Ishikawa (cell line): ENCODE results near the gene PARP9.

Experiments used
- CREB1 ChIP-seq: IDR thresholded peaks from 2 replicates; pipeline ENCODE4 v1.6.1; 2012; ENCODE audit warnings: low read depth
- RAD21 ChIP-seq: IDR thresholded peaks from 2 replicates; pipeline ENCODE4 v1.6.1; 2012; ENCODE audit warnings: low read depth
- TAF1 ChIP-seq: IDR thresholded peaks from 2 replicates; pipeline ENCODE4 v1.6.1; 2012; ENCODE audit warnings: low read depth, mild to moderate bottlenecking
- TEAD4 ChIP-seq: IDR thresholded peaks from 2 replicates; pipeline ENCODE4 v1.6.1; 2012
- USF1 ChIP-seq: IDR thresholded peaks from 2 replicates; pipeline ENCODE4 v1.6.1; 2012

DNA sequence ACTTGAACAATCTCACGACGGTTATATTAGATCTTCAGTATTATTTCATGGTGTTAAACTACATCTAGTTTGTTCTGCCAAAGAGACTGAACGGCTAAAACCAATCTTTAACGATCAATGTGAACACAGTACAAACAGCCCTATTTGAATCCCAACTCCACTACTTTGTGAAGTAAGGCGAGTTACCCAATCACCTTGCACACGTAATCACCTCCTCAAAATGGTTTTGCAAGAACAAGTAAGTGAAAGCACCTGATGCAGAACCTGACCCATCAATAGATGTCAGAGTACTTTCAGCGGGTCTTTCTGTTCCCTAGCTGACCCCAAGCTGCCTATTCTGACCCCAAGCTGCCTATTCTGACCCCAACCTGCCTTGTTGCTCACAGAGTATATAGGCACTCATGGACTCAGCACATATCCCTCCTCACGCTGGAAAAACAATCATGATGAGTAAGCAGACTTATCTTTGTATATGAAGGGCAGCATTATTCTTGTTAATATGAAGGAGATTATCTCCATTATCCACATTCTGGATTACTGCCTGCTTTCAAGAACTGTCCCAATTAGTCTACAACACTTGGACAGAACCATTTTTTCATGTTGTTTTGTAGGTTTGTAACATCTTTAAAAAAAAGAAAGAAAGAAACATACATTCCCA lies 53.1 kb downstream of the PARP9 start:
- TF ChIP-seq TEAD4 (no peak), USF1 (no peak), TAF1 (no peak), CREB1 (no peak), RAD21 (no peak)
